Ovary (tissue), 9 donors: ENCODE results near the gene SERP1. TPM values are rescaled to one million over a fixed set of nuclear protein-coding genes. Genes with fewer than 3 reads are reported as not detected.

Experiments used
- DNase-seq, 5 donors: peaks; one replicate each; pipeline ENCODE4 v3.0.0-alpha.2; 2019 to 2020
- H3K27ac ChIP-seq, 2 donors: fragments of 200-600 bp; one replicate each; pipeline versions ENCODE4 v1.5.1 to v1.8.0; 2019 to 2022
- H3K27me3 ChIP-seq: fragments of 200-600 bp; one replicate; pipeline ENCODE4 v1.8.0; 2022
- H3K36me3 ChIP-seq: fragments of 200-600 bp; sonication (generic); one replicate; pipeline ENCODE4 v1.5.1; 2019
- H3K4me1 ChIP-seq: one replicate; pipeline ENCODE4 v1.8.1; 2013; ENCODE audit warnings: mild to moderate bottlenecking, moderate library complexity; ENCODE audit not compliant: insufficient read depth
- H3K4me3 ChIP-seq: fragments of 200-600 bp; sonication (generic); one replicate; pipeline ENCODE4 v1.5.1; 2017
- H3K9me3 ChIP-seq, 2 donors: fragments of 200-600 bp in 1 of 2; sonication (generic) in 1 of 2; one replicate each; pipeline versions ENCODE4 v1.5.1 to v1.8.1; 2013 to 2019; ENCODE audit warnings: mild to moderate bottlenecking in 1 of 2, moderate library complexity in 1 of 2
- CTCF ChIP-seq, 3 donors: fragments of 450-650 bp in 2 of 3; fragments of 200-600 bp in 1 of 3; IDR thresholded peaks; one replicate each; pipeline versions ENCODE4 v1.5.1 to v1.8.0; 2016 to 2022; ENCODE audit warnings: antibody characterized with exemption in 3 of 3, mild to moderate bottlenecking in 1 of 3
- EP300 ChIP-seq: sonication (generic); formaldehyde crosslinking; IDR thresholded peaks from one replicate; pipeline ENCODE4 v1.6.1; 2017; ENCODE audit warnings: antibody characterized with exemption
- POLR2A ChIP-seq: fragments of 450-650 bp; IDR thresholded peaks from one replicate; pipeline ENCODE4 v1.6.1; 2017; ENCODE audit warnings: antibody characterized with exemption, mild to moderate bottlenecking, moderate library complexity
- WGBS, 3 donors: extraction: QIAGEN DNeasy Blood & Tissue Kit in 1 of 3; methylation state at CpG; one replicate each; pipeline versions ENCODE4 v1.1.5 to v1.1.7; 2013 to 2017; 5-methylcytosine and 5-hydroxymethylcytosine counted together
- intact Hi-C, 4 donors: fragments of 100-400 bp; cut with DNase I; formaldehyde crosslinking; loops; one replicate each; pipeline versions ENCODE4 v1.11.0 to v1.15.1; 2022 to 2023
- polyA plus RNA-seq, 2 donors: library from polyadenylated mRNA; stranded (reverse); fragments of 200-250 nt in 1 of 2; fragments of 350-450 nt in 1 of 2; fragmentation: Illumina TruSeq in 1 of 2; extraction: RNeasy Lipid Tissue Mini Kit (QIAGEN cat#74804) in 1 of 2; gene quantifications; one replicate each; pipeline ENCODE4 v1.2.3, GENCODE V29; 2013 to 2014
- total RNA-seq, 7 donors: library from RNA; depleted of rRNA in 2 of 7; stranded (reverse); fragments of >200 nt in 2 of 7; fragmentation: NEBNext Ultra II Directional in 3 of 7; extraction: Animal tissue kit (Norgen Biotek cat#: 25700) in 3 of 7; gene quantifications; one replicate each; pipeline versions ENCODE4 v1.1.0 to v1.2.4, GENCODE V29; 2016 to 2023
- donor health status: DM: no; HTN: no; CAD: no; lungs with moderate emphysema.
- donor health status: DM: no; HTN: no; CAD: no.
- donor health status: Bipolar disorder and iron deficiency.
- donor health status: DM: yes; HTN: yes; CAD: no.
- donor health status: DM: no; HTN: no; CAD: no.
- donor health status: DM: yes; HTN: yes; CAD: no.

Gene SERP1
- total and polyA plus RNA-seq, 9 donors: 74.9 to 638 (median 113) TPM

DNA sequence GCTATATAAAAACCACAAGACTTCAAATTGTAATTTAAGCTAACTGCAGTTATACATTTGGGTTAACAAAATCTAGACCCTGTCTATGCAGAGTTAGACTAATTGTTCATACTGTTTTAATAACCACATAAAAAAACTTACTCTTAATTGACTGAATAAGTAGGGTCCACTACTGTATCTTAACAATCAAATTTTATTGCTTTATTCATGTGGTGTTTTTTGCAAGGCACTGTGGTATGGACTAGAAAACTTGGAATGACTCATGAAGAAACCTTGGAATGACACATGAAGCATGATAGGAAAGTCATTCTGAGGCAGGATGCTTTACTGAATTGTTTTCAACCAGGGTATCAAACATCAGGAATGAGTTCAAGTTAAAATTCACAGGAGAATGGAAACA, 2.3 kb downstream of the SERP1 start:
- no peak overlapping the region for H3K4me3 ChIP-seq
- H3K27ac ChIP-seq: peak overlapping the region in 1 of 2 donors; percentile 98
- intact Hi-C loops: loop anchor here in 1 of 4 donors (10.0 kb wide), 1 partner anchor 61 kb away; the partner anchor contains the start of gene SELENOT

GRCh38 chr3:150543531-150543930, 2.8 kb downstream of the SERP1 start:
- Histone ChIP-seq H3K27ac (no peak overlapping the region), H3K27me3 (no peaks in the 10 kb centered on the region), H3K36me3 (no peaks in the 10 kb centered on the region), H3K4me1 (peaks cover 3% of the 10 kb centered on the region), H3K4me3 (no peak overlapping the region), H3K9me3 (no peaks in the 10 kb centered on the region)
- no peak for DNase-seq
- TF ChIP-seq POLR2A: no peak
- no peak for TF ChIP-seq CTCF (IDR thresholded peaks at IDR 0.05)
- no peak for TF ChIP-seq EP300
- 51 to 66% (median 57%) methylated on average over 2 of the region's 2 CpGs for WGBS, 3 donors
- intact Hi-C loops: loop anchor here in 1 of 4 donors (10.0 kb wide), 1 partner anchor 61 kb away; the partner anchor contains the start of gene SELENOT

More for the DNA sequence above, 2.3 kb downstream of the SERP1 start:
- no peak for TF ChIP-seq CTCF (IDR thresholded peaks at IDR 0.05)
- TF ChIP-seq EP300: no peak
- no peak for TF ChIP-seq POLR2A
- Histone ChIP-seq H3K9me3 (no peaks in the 10 kb centered on the region), H3K27me3 (no peaks in the 10 kb centered on the region), H3K4me1 (peaks cover 2% of the 10 kb centered on the region), H3K36me3 (no peaks in the 10 kb centered on the region)
- DNase-seq: no peak

DNA sequence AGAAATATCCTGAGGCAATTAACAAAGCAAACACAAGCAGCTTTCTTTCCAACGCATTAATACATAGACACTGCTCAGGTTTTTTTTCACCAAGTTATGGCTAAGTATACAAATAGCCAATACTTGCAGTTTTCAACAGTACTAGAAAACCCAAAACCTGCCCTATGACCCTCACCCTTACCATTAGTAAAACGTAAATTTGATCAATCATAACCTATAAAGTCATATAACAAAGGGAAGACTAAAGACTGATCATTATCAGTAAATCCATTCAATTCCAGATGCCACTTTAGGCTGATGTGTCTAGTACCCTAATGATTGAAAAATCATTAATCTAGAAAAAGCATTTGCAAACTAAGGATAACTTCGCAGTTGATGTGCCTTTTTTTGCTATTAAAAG, 3.2 kb downstream of the SERP1 start:
- DNase-seq: no peak
- Histone ChIP-seq H3K4me3 (no peak overlapping the region), H3K27ac (no peak overlapping the region), H3K9me3 (no peaks in the 10 kb centered on the region), H3K4me1 (peaks cover 3% of the 10 kb centered on the region), H3K36me3 (no peaks in the 10 kb centered on the region), H3K27me3 (no peaks in the 10 kb centered on the region)
- 78 to 82% (median 80%) methylated on average over 3 of the region's 3 CpGs for WGBS, 3 donors
- intact Hi-C loops: loop anchor here in 1 of 4 donors (10.0 kb wide), 1 partner anchor 62 kb away; the partner anchor contains the start of gene SELENOT
- TF ChIP-seq CTCF (IDR thresholded peaks at IDR 0.05): no peak
- no peak for TF ChIP-seq EP300
- no peak for TF ChIP-seq POLR2A

DNA sequence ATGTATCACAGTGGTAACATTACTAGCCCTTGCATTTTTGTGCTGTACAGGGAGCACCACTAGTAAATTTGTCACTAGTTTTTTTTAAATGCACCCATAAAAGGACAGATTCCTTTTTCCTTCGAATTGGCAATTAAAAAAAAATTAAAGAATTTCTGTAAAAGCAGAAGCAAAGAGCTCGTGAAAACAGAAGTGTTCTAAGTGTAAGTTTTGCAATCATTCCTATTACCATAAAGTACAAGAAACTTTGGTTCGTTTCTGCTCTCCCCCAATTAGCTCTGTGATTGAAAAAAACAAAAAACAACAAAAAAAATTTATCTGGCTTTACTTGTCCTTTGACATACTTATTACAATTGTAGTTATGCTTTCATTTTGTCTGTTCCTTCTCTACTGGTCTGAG, 5.3 kb downstream of the SERP1 start:
- Histone ChIP-seq H3K9me3 (no peaks in the 10 kb centered on the region), H3K27me3 (no peaks in the 10 kb centered on the region), H3K36me3 (no peaks in the 10 kb centered on the region), H3K4me1 (peaks cover 7% of the 10 kb centered on the region), H3K4me3 (no peak overlapping the region), H3K27ac (no peak overlapping the region)
- WGBS, 3 donors: 13 to 32% (median 21%) methylated on average over 3 of the region's 3 CpGs
- intact Hi-C loops: loop anchor here in 1 of 4 donors (10.0 kb wide), 1 partner anchor 64 kb away; the partner anchor contains the start of gene SELENOT
- DNase-seq: no peak
- TF ChIP-seq CTCF (IDR thresholded peaks at IDR 0.05) (no peak), POLR2A (no peak), EP300 (no peak)
